GM23338 (cell line): ENCODE data around the gene PTPN5.

ENCODE experiments used
- CREB1 ChIP-seq: fragments of 250-450 bp; sonication (Bioruptor Pico); IDR thresholded peaks from 2 replicates; pipeline ENCODE4 v1.5.0; 2020; ENCODE audit warnings: low read depth, mild to moderate bottlenecking, moderate library complexity
- CTCF ChIP-seq, 2 experiments: fragments of 200-600 bp in 1 of 2; sonication (generic) in 1 of 2; conservative IDR thresholded peaks; 2 replicates each; pipeline versions ENCODE4 v1.5.1 to v1.6.1; 2016 to 2017; ENCODE audit warnings: antibody characterized with exemption in 2 of 2, low read depth in 2 of 2, mild to moderate bottlenecking in 2 of 2, moderate library complexity in 1 of 2
- EZH2 ChIP-seq: fragments of 200-600 bp; sonication (generic); IDR thresholded peaks from one replicate; pipeline ENCODE4 v1.8.0; 2017; ENCODE audit warnings: antibody characterized with exemption, mild to moderate bottlenecking, low read depth; ENCODE audit not compliant: unreplicated experiment
- EZH2phosphoT487 ChIP-seq: fragments of 200-600 bp; sonication (generic); IDR thresholded peaks from one replicate; pipeline ENCODE4 v1.8.1; 2018; ENCODE audit warnings: antibody characterized with exemption; ENCODE audit not compliant: unreplicated experiment
- JUNB ChIP-seq: IDR thresholded peaks from one replicate; pipeline ENCODE4 v1.6.1; 2016; ENCODE audit warnings: antibody characterized with exemption; ENCODE audit not compliant: unreplicated experiment
- NANOG ChIP-seq: IDR thresholded peaks from 2 replicates; pipeline ENCODE4 v1.6.1; 2016; ENCODE audit warnings: antibody characterized with exemption, borderline replicate concordance
- POLR2AphosphoS5 ChIP-seq: IDR thresholded peaks from 2 replicates; pipeline ENCODE4 v1.6.1; 2016; ENCODE audit warnings: antibody characterized with exemption, low read depth
- STAT1 ChIP-seq: IDR thresholded peaks from one replicate; pipeline ENCODE4 v1.6.1; 2016; ENCODE audit warnings: antibody characterized with exemption; ENCODE audit not compliant: unreplicated experiment
- ZNF114 ChIP-seq: fragments of 250-450 bp; sonication (Bioruptor Pico); IDR thresholded peaks from 2 replicates; pipeline ENCODE4 v1.5.0; 2020; ENCODE audit warnings: mild to moderate bottlenecking, moderate library complexity
- ZNF331 ChIP-seq: fragments of 250-450 bp; sonication (Bioruptor Pico); IDR thresholded peaks from 2 replicates; pipeline ENCODE4 v1.5.0; 2020; ENCODE audit warnings: low read depth, mild to moderate bottlenecking, moderate library complexity
- TF ChIP-seq, protein P1 (sequence below): IDR thresholded peaks from 2 replicates; pipeline ENCODE4 v1.6.1; 2016; ENCODE audit warnings: antibody characterized with exemption
- TF ChIP-seq, protein P2 (sequence below): IDR thresholded peaks from one replicate; pipeline ENCODE4 v1.6.1; 2018; ENCODE audit warnings: antibody characterized with exemption; ENCODE audit not compliant: unreplicated experiment
- TF ChIP-seq, protein P3 (sequence below): fragments of 250-450 bp; sonication (Bioruptor Pico); IDR thresholded peaks from 2 replicates; pipeline ENCODE4 v1.5.0; 2020; ENCODE audit warnings: mild to moderate bottlenecking, moderate library complexity

GRCh38 chr11:18692941-18693760 lies 98.4 kb downstream of the PTPN5 start:
- TF ChIP-seq CTCF (conservative IDR thresholded peaks at IDR 0.05; ENCODE audit: low read depth in 2 of 2) (no peak), CREB1 (no peak), POLR2AphosphoS5 (no peak), EZH2phosphoT487 (no peak), EZH2 (no peak), NANOG (no peak), ZNF331 (no peak), JUNB (no peak), STAT1 (no peak), ZNF114 (CRISPR knock-in tag) (no peak)
- TF ChIP-seq, protein P1, sequence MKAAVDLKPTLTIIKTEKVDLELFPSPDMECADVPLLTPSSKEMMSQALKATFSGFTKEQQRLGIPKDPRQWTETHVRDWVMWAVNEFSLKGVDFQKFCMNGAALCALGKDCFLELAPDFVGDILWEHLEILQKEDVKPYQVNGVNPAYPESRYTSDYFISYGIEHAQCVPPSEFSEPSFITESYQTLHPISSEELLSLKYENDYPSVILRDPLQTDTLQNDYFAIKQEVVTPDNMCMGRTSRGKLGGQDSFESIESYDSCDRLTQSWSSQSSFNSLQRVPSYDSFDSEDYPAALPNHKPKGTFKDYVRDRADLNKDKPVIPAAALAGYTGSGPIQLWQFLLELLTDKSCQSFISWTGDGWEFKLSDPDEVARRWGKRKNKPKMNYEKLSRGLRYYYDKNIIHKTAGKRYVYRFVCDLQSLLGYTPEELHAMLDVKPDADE, result no peak
- TF ChIP-seq, protein P2, sequence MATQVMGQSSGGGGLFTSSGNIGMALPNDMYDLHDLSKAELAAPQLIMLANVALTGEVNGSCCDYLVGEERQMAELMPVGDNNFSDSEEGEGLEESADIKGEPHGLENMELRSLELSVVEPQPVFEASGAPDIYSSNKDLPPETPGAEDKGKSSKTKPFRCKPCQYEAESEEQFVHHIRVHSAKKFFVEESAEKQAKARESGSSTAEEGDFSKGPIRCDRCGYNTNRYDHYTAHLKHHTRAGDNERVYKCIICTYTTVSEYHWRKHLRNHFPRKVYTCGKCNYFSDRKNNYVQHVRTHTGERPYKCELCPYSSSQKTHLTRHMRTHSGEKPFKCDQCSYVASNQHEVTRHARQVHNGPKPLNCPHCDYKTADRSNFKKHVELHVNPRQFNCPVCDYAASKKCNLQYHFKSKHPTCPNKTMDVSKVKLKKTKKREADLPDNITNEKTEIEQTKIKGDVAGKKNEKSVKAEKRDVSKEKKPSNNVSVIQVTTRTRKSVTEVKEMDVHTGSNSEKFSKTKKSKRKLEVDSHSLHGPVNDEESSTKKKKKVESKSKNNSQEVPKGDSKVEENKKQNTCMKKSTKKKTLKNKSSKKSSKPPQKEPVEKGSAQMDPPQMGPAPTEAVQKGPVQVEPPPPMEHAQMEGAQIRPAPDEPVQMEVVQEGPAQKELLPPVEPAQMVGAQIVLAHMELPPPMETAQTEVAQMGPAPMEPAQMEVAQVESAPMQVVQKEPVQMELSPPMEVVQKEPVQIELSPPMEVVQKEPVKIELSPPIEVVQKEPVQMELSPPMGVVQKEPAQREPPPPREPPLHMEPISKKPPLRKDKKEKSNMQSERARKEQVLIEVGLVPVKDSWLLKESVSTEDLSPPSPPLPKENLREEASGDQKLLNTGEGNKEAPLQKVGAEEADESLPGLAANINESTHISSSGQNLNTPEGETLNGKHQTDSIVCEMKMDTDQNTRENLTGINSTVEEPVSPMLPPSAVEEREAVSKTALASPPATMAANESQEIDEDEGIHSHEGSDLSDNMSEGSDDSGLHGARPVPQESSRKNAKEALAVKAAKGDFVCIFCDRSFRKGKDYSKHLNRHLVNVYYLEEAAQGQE, result no peak
- TF ChIP-seq, protein P3, sequence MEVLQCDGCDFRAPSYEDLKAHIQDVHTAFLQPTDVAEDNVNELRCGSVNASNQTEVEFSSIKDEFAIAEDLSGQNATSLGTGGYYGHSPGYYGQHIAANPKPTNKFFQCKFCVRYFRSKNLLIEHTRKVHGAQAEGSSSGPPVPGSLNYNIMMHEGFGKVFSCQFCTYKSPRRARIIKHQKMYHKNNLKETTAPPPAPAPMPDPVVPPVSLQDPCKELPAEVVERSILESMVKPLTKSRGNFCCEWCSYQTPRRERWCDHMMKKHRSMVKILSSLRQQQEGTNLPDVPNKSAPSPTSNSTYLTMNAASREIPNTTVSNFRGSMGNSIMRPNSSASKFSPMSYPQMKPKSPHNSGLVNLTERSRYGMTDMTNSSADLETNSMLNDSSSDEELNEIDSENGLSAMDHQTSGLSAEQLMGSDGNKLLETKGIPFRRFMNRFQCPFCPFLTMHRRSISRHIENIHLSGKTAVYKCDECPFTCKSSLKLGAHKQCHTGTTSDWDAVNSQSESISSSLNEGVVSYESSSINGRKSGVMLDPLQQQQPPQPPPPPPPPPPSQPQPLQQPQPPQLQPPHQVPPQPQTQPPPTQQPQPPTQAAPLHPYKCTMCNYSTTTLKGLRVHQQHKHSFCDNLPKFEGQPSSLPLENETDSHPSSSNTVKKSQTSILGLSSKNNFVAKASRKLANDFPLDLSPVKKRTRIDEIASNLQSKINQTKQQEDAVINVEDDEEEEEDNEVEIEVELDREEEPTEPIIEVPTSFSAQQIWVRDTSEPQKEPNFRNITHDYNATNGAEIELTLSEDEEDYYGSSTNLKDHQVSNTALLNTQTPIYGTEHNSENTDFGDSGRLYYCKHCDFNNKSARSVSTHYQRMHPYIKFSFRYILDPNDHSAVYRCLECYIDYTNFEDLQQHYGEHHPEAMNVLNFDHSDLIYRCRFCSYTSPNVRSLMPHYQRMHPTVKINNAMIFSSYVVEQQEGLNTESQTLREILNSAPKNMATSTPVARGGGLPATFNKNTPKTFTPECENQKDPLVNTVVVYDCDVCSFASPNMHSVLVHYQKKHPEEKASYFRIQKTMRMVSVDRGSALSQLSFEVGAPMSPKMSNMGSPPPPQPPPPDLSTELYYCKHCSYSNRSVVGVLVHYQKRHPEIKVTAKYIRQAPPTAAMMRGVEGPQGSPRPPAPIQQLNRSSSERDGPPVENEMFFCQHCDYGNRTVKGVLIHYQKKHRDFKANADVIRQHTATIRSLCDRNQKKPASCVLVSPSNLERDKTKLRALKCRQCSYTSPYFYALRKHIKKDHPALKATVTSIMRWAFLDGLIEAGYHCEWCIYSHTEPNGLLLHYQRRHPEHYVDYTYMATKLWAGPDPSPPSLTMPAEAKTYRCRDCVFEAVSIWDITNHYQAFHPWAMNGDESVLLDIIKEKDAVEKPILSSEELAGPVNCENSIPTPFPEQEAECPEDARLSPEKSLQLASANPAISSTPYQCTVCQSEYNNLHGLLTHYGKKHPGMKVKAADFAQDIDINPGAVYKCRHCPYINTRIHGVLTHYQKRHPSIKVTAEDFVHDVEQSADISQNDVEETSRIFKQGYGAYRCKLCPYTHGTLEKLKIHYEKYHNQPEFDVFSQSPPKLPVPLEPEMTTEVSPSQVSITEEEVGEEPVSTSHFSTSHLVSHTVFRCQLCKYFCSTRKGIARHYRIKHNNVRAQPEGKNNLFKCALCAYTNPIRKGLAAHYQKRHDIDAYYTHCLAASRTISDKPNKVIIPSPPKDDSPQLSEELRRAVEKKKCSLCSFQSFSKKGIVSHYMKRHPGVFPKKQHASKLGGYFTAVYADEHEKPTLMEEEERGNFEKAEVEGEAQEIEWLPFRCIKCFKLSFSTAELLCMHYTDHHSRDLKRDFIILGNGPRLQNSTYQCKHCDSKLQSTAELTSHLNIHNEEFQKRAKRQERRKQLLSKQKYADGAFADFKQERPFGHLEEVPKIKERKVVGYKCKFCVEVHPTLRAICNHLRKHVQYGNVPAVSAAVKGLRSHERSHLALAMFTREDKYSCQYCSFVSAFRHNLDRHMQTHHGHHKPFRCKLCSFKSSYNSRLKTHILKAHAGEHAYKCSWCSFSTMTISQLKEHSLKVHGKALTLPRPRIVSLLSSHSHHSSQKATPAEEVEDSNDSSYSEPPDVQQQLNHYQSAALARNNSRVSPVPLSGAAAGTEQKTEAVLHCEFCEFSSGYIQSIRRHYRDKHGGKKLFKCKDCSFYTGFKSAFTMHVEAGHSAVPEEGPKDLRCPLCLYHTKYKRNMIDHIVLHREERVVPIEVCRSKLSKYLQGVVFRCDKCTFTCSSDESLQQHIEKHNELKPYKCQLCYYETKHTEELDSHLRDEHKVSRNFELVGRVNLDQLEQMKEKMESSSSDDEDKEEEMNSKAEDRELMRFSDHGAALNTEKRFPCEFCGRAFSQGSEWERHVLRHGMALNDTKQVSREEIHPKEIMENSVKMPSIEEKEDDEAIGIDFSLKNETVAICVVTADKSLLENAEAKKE (CRISPR knock-in tag), result no peak
